GM12865 (cell line): Measurements from ENCODE around the gene EXOSC10.
A peak's percentile ranks its signal among the peaks of the same experiment; 100 is the strongest.

ENCODE experiments used
- DNase-seq: peaks from one replicate; pipeline ENCODE4 v3.0.0; 2010; ENCODE audit warnings: low read depth
- H3K4me3 ChIP-seq: 2 replicates; pipeline ENCODE4 v1.5.1; 2011; ENCODE audit warnings: mild to moderate bottlenecking, low read depth, low read length, control low read depth
- TF ChIP-seq, protein P1 (sequence below): IDR thresholded peaks from 2 replicates; pipeline ENCODE4 v1.5.1; 2011; ENCODE audit warnings: low read length, control low read depth, low read depth, inconsistent platforms; ENCODE audit not compliant: insufficient read depth; ENCODE audit errors: missing control alignments

Gene EXOSC10

DNA sequence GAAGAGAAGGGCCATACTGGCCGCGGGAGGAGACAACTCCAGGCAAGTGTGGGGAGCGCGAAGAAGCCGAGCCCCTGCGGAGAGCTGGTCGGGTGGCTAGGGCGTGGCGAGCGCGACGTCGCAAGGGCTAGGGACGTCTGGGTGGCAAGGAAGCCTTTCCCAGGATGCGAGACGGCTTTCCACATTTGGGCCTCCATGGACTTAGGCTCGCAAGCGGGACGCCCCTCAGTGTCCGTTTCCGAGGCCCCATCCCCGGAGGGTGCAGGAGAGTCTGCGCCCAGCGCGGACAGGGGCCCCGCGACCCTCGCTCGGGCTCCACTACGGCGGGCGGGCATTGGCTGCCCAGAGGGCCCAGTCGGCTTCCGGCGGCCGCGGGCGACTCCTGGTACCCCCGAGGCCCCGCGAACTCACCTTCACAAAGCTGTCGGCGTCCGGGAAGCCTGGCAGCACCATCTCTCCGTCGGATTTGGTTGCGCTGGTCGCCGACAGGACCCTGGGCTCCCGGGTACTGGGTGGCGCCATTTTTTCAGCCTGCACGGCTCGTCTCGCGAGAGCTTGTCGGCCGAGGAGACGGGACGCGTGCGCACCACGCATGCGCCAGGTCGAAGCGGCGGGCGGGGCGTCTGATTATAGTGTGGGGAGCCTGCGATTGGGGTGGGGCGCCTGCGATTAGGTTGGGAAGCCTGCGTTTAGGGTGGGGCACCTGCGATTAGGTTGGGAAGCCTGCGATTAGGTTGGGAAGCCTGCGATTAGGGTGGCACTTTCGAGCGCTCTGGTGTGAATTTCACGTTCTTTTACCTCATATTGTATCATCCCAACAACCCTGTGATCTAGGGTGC, at the start of gene EXOSC10:
EXOSC10 (minus strand) TSS at position 560 of the 839 bp plus-strand sequence; CDS start at position 522, 38 bp downstream.
- TF ChIP-seq, protein P1, sequence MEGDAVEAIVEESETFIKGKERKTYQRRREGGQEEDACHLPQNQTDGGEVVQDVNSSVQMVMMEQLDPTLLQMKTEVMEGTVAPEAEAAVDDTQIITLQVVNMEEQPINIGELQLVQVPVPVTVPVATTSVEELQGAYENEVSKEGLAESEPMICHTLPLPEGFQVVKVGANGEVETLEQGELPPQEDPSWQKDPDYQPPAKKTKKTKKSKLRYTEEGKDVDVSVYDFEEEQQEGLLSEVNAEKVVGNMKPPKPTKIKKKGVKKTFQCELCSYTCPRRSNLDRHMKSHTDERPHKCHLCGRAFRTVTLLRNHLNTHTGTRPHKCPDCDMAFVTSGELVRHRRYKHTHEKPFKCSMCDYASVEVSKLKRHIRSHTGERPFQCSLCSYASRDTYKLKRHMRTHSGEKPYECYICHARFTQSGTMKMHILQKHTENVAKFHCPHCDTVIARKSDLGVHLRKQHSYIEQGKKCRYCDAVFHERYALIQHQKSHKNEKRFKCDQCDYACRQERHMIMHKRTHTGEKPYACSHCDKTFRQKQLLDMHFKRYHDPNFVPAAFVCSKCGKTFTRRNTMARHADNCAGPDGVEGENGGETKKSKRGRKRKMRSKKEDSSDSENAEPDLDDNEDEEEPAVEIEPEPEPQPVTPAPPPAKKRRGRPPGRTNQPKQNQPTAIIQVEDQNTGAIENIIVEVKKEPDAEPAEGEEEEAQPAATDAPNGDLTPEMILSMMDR = no peak

DNA sequence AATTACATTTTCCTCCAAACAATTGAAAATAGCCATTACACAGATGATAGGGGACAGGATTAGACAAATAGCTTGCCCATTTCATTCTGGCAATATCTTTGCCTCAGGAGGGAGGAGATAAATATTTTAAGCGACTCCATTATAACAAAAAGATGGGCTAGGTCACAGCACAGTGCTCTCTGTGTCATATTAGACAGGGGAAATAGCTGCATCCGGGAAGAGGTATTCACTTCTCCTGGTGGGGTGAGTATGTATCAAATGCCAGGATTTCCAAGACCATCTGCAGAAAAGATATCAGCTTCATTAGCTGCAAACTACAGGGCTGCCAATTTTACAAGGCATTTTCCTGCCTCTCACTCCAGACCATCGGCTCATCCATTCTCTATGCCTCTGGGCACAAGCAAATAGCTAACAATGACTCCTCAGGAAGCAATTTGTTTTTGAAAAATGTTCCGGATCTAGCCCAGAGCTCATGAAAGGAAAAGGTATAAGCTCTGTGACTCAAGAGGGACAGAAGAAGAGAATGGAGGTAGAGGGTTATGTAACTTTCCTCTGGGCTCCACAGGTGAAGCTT, 47.6 kb upstream of the EXOSC10 start:
- no peak for DNase-seq
- TF ChIP-seq, protein P1 = no peak
- no peak overlapping the region for H3K4me3 ChIP-seq

More for the DNA sequence above, at the start of gene EXOSC10:
- DNase-seq = peak; percentile 95
- peak within 1 kb of the TSS; percentile 86 for H3K4me3 ChIP-seq

DNA sequence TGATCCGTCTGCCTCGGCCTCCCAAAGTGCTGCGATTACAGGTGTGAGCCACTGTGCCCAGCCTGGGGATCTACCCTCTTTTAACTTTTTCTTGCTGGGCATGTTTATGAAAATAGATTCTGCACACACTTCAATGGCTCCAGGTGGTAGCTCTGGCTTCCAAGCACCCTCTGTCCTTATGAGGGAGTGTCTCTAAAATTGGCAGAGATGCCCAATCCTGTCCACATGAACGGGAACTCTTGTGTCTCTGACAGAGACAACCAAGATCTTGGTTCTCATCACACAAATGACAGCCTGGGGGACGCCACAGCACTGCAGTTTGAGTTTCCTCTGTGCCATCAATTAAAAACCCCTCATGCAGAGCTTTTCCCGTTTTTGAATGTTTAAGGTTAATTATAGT, 46.1 kb upstream of the EXOSC10 start:
- no peak overlapping the region for H3K4me3 ChIP-seq
- TF ChIP-seq, protein P1 = no peak
- DNase-seq = no peak

DNA sequence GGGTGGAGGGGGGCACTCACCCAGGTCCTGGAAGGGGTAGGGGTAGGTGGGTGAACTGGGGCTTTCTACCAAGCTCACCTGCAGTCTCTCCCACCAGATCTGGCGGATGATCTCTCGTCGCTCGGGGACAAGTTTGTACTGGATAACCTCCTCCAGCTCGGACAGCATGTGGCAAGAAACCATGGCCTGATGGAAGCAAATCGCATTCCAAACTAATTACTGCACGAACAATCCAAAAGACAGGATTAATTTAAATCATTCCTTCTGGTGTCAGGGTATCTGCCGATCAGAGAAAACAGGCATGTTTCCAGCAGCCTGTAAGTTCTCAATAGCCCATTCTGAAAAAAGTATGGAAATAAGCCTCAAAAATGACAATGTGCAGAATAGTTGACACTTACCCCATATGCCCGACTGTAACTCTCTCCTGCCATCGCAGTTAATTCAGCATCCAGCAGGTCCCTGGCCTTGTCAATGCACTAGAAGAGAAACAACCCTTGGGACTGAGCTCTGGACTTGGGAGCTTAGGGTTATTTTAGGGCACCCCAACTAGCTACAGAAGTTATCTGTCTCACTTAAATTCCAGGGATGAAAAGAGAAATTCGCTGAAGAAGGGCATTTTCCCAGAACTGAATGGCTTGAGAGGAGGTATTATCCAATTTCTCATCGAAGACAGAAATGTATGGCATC, 45.0 kb upstream of the EXOSC10 start:
- H3K4me3 ChIP-seq = no peak overlapping the region
- TF ChIP-seq, protein P1 = no peak
- DNase-seq = no peak

DNA sequence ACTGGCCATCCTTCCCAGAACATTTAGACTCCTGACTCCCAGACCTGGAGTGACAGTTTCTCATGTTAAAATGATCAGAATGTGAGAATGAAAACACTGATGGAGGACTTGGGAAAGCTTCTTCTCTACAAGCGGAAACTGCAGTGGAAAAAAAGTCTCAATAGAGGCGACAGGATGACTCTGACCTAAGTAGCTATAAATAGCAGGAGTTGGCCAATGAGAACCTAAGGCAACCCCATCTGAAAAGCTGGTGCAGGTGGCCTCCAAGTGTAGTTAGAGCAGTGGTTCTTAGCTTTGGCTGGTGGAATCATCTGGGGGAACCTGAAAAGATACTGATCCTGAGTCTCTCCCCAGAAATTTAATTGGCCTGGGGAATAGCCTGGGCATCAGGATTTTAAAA, 44.2 kb upstream of the EXOSC10 start:
- H3K4me3 ChIP-seq = no peak overlapping the region
- TF ChIP-seq, protein P1 = no peak
- no peak for DNase-seq

DNA sequence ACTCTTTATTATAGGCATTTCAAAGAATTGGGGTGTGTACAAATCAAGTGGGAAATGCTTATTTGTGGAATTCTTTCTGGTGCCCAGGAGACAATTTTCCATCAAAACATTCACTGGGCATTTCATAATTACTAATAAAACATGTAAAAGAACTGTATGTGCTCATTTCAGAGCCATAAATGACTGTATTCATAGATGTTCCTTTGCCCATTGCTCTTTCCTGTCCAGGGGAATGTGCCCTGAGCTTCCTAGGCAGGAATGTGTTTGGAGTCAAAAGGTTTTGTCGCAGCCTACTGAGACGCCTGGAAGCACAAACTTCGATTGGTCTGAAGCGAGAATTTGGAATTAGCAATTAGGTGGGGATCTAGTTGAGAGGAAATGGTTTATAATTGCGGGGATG, 43.7 kb upstream of the EXOSC10 start:
- TF ChIP-seq, protein P1 = no peak

More for the DNA sequence above, 43.7 kb upstream of the EXOSC10 start:
- DNase-seq = no peak
- H3K4me3 ChIP-seq = no peak overlapping the region
